ENCODE results near the gene B3GNT9.

Gene B3GNT9

GRCh38 chr16:67173808-67174705 lies 23.3 kb upstream of the B3GNT9 start:
- H3K4me3 ChIP-seq (ENCODE audit: low read depth, low read length): peak overlapping the region; percentile 55
- H3K27ac ChIP-seq: peak overlapping the region; percentile 72
- TF ChIP-seq CTCF (IDR thresholded peaks at IDR 0.05; ENCODE audit: low read depth, low read length): peak; percentile 41; the same call in 1 of the 2 replicates
- peak; percentile 75 for DNase-seq
- H3K27me3 ChIP-seq (ENCODE audit: insufficient read depth, low read depth, severe bottlenecking): no peaks in the 10 kb centered on the region
- peaks cover 22% of the 10 kb centered on the region for H3K36me3 ChIP-seq
- no peaks in the 10 kb centered on the region for H3K9me3 ChIP-seq (ENCODE audit: severe bottlenecking)

GRCh38 chr16:67173323-67173722 lies 22.5 kb upstream of the B3GNT9 start:
- no peak for TF ChIP-seq CTCF (IDR thresholded peaks at IDR 0.05; ENCODE audit: low read depth, low read length)
- Histone ChIP-seq H3K4me3 (ENCODE audit: low read depth, low read length) (peak overlapping the region; percentile 55), H3K36me3 (peaks cover 21% of the 10 kb centered on the region), H3K27me3 (ENCODE audit: insufficient read depth, low read depth, severe bottlenecking) (no peaks in the 10 kb centered on the region), H3K27ac (no peak overlapping the region; the same call in 1 of the 2 replicates), H3K9me3 (ENCODE audit: severe bottlenecking) (no peaks in the 10 kb centered on the region)
- DNase-seq: no peak

- Histone ChIP-seq H3K4me3 (ENCODE audit: low read depth, low read length) (peak overlapping the region; percentile 62), H3K27me3 (ENCODE audit: insufficient read depth, low read depth, severe bottlenecking) (no peaks in the 10 kb centered on the region), H3K27ac (peak overlapping the region; percentile 94), H3K36me3 (peaks cover 12% of the 10 kb centered on the region), H3K9me3 (ENCODE audit: severe bottlenecking) (no peaks in the 10 kb centered on the region)
- no peak for TF ChIP-seq CTCF (IDR thresholded peaks at IDR 0.05; ENCODE audit: low read depth, low read length)
- DNase-seq: no peak
Measured at GRCh38 chr16:67170949-67171649, 20.3 kb upstream of the B3GNT9 start.

GRCh38 chr16:67170168-67170948 lies 19.6 kb upstream of the B3GNT9 start, which contains the start of gene NOL3:
TSS of gene NOL3 (plus strand) at chr16:67170538.
- Histone ChIP-seq H3K27ac (peak within 1 kb of the TSS; percentile 94), H3K9me3 (ENCODE audit: severe bottlenecking) (no peaks in the 10 kb centered on the region), H3K27me3 (ENCODE audit: insufficient read depth, low read depth, severe bottlenecking) (no peaks in the 10 kb centered on the region), H3K36me3 (peaks cover 8% of the 10 kb centered on the region), H3K4me3 (ENCODE audit: low read depth, low read length) (peak within 1 kb of the TSS; percentile 62)
- DNase-seq: peak; percentile 94
- TF ChIP-seq CTCF (IDR thresholded peaks at IDR 0.05; ENCODE audit: low read depth, low read length): 0 out of 2 replicates have a peak, but pooled peaks have one; percentile 20

GRCh38 chr16:67169642-67170167 lies 18.9 kb upstream of the B3GNT9 start:
- no peaks in the 10 kb centered on the region for H3K27me3 ChIP-seq (ENCODE audit: insufficient read depth, low read depth, severe bottlenecking)

More at GRCh38 chr16:67169642-67170167, 18.9 kb upstream of the B3GNT9 start:
- H3K27ac ChIP-seq: peak overlapping the region; percentile 94
- H3K4me3 ChIP-seq (ENCODE audit: low read depth, low read length): peak overlapping the region; percentile 62
- peak; percentile 79 for TF ChIP-seq CTCF (IDR thresholded peaks at IDR 0.05; ENCODE audit: low read depth, low read length)
- H3K9me3 ChIP-seq (ENCODE audit: severe bottlenecking): no peaks in the 10 kb centered on the region
- DNase-seq: peak; percentile 87
- H3K36me3 ChIP-seq: peaks cover 1% of the 10 kb centered on the region
